CD4-positive, alpha-beta T cell treated with Interleukin-15 for 4 hours (primary cell): Measurements from ENCODE around the gene TTC7B.

Experiments
- DNase-seq: peaks from one replicate; pipeline ENCODE4 v3.0.0-alpha.2; 2020; ENCODE audit warnings: low spot score

Gene TTC7B

DNA sequence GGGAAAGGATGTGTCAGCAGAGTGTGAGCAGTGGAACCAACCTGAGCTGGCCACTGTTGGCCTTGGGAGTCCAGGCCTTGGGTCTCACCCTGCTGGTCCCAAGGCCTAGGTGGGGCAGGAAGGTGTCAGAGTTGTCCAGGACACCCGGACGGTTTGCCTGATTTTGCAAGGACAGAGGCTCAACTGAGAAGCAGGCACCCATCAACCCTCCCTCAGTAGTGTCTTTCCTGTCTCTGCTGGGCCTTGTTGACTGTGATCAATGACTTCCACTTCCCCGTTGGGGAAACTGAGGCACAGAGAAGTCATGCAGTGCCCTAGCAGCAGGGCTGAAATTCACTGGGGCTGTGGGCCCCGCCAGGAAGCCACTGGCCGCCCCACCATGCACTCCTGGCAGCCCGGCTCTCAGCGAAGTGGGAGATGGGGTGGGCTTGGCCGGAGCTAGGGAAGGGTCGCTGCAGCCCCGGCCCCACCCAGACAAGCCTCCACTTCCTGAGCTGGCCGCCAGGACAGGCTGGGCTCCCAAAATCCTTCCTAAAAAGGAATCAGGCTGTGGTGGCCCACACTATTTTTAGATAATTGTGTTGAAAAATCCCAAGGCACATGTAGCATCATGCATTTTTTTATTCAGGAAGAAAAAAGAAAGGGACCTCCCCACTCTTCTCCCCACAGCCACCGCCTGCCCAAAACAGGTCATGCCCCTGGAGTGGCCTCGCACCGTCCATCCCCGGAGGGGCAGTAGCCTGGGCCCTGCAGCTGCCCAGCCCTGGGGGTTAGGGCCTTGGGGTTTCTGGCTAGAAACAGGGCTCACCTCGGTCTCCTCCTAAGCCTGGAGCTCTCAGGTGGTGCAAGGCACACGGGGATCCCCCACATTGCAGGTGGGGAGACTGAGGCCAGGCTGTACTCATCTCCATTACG, 292.0 kb downstream of the TTC7B start:
- no peak for DNase-seq

DNA sequence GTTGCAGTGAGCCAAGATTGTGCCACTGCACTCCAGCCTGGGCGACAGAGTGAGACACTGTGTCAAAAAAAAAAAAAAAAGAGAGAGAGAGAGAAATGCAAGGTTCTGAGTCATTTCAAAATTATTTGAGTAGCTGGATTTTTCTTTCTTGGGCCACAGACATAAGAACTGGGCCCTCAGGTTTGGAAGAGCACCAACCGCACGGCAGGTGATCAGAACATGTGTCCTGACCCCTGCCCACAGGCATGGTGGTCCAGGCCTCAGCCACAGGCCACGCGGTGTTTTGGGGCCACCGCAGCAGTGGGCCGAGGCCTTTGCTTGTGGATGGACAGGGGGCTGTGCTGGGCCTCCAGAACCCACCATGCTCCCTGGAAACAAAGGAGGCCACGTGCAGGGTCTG, 292.7 kb downstream of the TTC7B start:
- DNase-seq: no peak

GRCh38 chr14:90522571-90523191, 293.5 kb downstream of the TTC7B start:
- DNase-seq: no peak

DNA sequence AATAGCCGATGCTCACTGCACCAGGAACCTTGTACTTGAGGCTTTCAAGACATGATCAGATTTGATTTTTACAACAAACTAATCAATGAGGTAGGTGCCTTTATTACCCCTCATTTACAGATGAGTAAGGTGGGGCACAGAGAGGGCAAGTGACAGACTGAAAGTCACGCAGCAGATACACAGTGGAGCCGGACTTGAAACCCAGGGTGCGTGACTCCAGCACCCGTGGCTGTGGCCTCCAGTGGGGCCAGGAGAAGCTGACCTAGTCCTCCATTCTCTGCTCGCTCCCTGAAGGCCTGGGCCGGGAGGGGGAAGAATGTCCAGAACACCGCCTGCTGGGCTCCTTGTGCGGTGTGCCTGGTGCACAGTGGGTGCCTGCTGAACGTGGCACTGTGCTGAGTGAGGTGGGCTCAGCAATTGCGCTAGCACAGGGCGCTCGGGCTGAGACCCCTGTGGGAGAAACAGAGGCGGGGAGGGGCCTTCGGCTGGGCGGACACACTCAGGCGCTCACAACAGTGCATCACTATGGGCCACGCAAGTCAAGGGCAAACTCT, 294.2 kb downstream of the TTC7B start:
- DNase-seq: no peak

- DNase-seq: no peak
Measured at GRCh38 chr14:90521084-90521929, 294.9 kb downstream of the TTC7B start.

GRCh38 chr14:90520326-90520725, 295.9 kb downstream of the TTC7B start:
- no peak for DNase-seq

DNA sequence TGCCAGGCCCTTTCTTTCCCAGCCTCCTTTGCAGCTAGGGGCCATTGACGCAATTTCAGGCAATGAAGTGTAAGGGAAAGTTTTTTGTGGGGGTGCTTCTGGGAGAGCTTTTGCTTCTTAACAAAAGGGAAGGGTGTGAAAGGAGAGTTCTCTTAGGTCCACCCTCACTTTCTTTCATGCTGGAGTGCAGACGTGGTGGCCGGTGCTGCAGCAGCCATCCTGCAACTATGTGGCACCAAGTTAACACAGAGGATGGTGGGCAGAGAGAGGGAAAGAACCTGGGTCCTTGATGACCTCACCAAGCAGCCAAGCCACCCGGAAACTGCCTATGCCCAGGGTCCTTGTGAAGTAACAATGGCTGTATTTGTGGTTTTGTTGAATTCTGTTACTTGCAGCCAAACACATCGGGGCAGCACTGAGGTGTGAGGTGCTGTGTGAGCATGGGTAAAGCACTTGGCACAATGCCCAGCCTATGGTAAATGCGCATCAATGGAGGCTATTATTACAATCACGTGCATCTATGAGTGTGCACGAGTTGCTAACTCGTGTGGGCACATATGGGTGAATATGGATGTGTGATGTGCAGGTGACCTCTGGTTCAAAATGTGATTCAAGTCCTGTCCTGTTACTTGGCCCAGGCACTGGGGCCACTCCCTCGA, 296.8 kb downstream of the TTC7B start:
- no peak for DNase-seq

GRCh38 chr14:90518941-90519256, 297.3 kb downstream of the TTC7B start:
- peak; percentile 60 for DNase-seq

DNA sequence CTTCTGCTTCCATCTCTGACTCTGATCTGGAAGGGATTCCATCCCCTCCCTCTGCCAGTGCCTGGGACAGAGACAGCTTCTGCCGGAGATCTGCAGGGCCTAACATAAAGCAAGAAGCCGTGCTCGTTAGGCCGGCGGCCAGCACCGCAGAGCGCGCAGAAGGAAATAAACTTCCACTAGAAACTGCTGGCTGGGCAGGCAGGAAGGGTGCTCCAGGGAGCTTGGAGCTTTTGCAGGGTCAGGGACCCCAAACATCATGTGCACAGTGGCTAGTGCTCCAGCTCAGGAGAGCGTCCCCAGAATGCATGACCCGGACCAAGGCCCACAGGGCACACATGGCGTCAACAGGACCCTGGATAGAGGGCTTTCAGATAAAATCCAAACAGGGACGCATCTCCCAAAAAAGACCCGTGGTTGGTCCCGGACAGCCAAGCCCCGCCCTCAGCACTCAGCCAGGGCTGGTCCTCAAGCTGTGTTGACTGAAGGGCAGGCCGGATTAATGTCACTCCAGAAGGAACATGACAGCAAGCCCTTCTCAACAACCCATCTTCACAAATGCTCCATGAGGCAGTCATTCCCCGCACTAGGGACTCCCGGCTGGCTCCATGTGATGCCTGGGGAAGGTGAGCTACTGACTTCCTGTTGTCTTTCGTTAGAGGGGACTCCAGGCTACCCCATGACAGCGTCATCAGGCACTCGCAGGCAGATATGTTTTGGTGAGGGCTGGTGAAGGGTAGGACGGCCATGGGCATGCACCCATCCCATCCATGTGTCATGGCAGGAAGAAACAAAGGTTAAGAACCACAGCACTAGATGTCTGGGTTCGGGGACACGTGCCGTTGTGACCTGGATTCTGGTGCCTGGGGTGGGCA, 297.9 kb downstream of the TTC7B start:
- DNase-seq: no peak

- no peak for DNase-seq
Measured at GRCh38 chr14:90517076-90517841, 299.0 kb downstream of the TTC7B start.

GRCh38 chr14:90514566-90514965, 301.7 kb downstream of the TTC7B start:
- DNase-seq: no peak

DNA sequence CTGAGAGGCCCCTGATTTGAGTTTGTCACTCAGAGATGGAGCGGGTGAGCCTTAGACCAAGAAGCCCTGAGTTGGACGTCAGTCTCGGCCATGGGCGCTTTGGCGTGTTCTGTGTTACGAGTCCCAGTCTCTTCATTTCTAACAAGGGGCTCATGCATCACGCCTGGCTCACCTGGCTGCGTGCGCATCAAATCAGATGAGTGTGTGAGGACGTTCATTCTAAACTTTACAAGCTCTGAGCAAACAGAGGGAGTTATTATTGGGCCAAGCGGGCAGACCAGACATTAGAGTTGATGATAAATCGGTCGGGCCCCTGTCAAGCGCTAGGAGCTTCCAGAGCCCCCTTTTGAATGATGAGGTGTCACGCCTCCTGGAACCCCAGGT, 302.2 kb downstream of the TTC7B start:
- no peak for DNase-seq

GRCh38 chr14:90513161-90514014, 302.8 kb downstream of the TTC7B start:
- no peak for DNase-seq

GRCh38 chr14:90512329-90512991, 303.8 kb downstream of the TTC7B start:
- DNase-seq: no peak

GRCh38 chr14:90511795-90512328, 304.4 kb downstream of the TTC7B start:
- no peak for DNase-seq

GRCh38 chr14:90511252-90511651, 305.0 kb downstream of the TTC7B start:
- DNase-seq: no peak

- no peak for DNase-seq
Measured at GRCh38 chr14:90510159-90510558, 306.1 kb downstream of the TTC7B start.

DNA sequence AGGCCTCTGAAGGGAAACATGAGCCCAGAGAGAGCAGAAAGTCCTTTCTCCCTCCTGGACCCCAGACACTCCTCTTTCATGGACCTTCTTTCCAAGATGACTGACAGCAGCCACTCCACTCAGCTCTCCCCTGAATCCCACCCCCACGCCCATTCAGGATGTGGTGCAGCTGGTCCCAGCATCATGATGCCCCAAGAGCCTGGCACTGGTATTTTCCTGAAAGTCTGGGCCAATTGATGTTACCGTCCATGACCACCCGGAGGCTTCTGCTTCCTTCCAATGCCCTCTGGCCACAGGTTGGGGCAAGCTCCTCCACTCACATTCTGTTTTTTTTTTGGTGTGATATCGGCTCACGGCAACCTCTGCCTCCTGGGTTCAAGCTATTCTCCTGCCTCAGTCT, 306.8 kb downstream of the TTC7B start:
- no peak for DNase-seq
